GM19099 (cell line): ENCODE results near the gene MEF2B.
A peak's percentile ranks its signal among the peaks of the same experiment; 100 is the strongest.

ENCODE experiments used
- POLR2A ChIP-seq: IDR thresholded peaks from 3 replicates; pipeline ENCODE4 v1.6.1; 2011; ENCODE audit warnings: low read depth; ENCODE audit not compliant: insufficient read length; ENCODE audit errors: extremely low read depth

MEF2B gene

DNA sequence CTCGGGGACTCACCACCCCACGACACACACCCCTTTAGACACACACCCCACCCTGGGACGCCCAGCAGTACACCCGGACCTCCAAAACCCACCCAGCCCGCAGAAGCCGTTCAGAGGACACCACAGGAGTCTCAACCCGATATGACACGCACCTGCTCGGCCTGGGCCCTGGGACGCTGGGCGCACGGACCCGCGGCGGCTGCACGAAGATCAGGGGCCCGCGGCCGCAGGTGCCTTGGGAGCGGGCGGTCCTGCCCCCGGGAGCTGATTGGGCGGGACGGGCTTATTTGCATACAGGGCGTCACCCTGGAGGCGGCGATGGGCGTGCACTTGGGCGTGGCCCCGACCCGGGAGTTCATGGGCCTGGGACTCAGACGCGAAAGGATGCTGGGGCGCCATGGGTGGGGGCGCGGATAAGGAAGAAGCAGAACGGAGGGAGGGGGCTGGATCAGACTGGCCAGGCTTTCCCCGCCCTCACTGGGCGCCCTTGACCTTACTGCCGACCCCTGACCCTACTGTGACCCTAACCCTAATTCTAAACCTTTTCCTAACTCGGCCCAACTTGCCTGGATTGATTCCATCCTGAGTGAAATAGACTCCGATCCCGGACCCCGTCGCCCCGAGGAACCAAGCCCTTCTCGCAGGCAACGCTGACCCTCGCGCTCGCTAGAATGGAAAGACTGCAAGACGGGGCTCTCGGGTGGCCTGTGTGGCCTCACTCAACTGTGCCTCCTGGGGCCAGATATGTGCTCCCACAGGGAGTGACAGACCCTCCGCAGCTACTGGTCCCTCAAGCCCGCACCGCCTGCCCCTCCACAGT, at the start of gene MEF2B:
MEF2B (minus strand) TSS at position 211 of the 820 bp plus-strand sequence. CDS start 19,528 bp downstream, outside the sequence.
- TF ChIP-seq POLR2A = peak; percentile 95

DNA sequence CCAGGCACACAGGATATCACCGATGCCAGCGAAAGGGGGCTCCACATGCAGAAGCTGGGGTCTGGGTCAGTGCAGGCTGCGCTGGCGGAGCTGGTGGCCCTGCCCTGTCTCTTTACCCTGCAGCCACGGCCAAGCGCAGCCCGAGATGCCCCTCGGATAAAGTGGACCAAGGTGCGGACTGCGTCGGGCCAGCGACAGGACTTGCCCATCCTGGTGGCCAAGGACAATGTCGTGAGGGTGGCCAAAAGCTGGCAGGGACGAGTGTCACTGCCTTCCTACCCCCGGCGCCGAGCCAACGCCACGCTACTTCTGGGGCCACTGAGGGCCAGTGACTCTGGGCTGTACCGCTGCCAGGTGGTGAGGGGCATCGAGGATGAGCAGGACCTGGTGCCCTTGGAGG, 48.8 kb upstream of the MEF2B start:
- no peak for TF ChIP-seq POLR2A

DNA sequence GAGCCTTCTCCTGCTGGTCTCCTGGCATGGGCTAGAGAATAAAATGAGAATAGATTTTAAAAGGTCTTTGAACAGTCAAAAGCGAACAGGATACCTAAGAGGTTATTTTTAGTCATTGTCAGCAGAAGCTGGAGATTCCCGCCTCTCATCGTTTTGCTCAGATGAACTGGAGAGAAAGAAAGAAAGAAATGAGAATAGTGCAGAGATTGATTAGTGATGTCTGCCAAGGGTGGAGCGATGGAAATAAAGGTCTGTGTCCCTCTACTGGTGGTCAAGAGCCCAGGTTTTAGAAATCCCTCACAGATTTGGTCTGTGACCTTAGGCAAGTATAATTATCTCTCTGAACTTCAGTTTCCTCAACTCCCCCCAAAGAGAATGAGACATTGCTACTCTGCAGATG, 47.0 kb upstream of the MEF2B start:
- TF ChIP-seq POLR2A = no peak

DNA sequence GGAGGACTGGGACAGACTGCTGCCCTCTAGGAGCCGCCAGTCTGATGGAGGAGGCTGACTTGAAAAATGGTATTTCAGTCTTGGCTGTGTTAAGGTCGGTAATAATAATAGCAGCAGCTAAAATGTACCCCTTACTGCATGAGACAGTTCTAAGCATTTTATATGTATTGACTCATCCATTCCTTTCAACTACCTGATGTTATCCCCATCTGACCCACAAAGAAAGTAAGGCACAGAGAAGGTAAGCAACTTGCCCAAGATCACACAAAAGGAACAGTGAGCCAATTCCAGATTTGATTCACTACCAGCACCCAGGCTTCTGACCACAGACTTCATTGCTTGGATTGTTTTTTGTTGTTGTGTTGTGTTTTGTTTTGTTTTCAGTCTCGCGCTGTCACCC, 45.7 kb upstream of the MEF2B start:
- TF ChIP-seq POLR2A = no peak

DNA sequence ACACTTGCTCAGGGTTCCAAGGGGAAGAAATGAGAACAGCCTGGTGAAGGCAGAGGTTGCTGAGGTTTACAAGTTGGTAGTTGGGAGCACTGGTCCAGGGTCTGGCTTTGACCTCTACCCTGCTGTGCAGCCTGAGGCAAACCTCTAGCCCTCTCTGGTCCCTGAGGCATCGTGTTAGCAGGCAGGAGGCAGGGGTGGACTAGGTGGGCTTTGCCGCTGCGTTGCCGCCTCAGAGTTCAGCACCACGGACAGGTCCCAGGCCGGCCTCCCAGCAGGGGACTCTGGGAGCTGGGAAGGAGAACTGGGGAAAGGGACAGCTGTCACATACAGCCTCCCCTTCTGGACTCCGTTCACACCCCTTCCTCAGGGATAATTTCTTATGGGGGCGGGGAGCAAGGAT, 44.8 kb upstream of the MEF2B start:
- TF ChIP-seq POLR2A = no peak

DNA sequence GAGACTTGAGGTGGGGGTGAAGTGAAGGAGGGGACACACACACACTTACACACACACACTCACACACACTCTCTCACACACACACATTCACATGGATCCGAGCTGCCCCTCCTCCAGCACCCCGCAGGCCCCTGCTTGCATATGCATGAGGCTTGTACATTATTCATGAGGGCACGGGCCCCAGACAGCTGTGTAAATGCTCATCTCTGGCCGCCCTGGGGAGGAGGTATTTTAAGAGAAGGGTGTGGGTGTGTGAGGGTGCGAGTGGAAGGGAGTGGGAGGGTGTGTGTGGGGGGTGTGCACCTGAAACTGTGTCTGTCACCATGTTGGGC, 44.1 kb upstream of the MEF2B start:
- TF ChIP-seq POLR2A = no peak

DNA sequence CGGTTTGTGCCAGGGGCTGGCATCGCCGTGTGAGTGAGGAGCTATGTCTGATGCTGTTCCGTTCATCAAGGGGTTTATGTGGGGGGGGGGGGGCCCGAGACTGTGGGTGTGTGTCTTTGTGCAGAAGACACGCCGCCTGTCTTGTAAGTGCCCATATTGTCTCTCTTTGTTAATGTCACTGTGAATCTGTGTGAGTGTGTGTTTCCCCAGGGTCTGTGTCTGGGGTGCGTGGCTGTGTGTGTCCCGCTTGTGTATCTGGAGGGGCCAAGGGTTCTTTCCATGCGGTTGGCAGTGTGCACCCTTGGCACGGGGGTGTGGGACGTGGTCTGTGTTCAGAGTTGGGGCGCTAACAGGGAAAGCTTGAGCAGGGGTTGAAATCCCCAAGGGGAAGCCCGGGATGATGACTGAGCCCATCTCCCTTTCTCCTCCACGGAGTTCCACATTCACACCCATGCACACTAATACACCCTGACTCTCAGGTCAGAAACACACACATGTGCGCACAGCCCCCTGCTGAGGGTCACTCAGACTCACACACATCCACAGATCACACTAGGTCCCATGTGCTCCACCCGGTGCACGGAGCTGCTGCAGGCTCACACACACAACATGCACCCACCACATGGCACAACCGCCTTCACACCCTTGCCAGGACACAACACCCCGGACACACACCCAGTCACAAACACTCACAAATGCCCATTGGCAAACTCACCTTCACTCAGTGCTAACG, 43.5 kb upstream of the MEF2B start:
- no peak for TF ChIP-seq POLR2A

DNA sequence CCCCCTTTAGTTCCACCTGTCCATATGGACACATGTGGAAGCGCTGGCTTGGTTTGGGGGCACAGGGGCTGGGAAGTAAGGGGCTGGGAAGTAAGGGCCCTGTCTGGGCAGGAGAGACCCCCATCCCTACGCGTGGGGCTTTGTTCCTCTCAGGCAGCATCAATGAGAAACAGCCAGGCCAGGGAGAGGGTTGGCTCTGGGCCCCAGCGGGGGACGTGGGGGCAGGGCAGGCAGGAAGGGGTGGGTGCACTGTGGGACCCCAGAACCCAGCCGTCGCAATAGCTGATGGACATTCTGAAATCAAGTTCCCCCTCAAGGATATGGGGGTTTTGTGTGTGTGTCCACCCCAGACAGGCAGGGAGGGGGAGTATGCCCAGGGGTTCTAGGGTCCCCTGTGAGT, 42.9 kb upstream of the MEF2B start:
- no peak for TF ChIP-seq POLR2A

DNA sequence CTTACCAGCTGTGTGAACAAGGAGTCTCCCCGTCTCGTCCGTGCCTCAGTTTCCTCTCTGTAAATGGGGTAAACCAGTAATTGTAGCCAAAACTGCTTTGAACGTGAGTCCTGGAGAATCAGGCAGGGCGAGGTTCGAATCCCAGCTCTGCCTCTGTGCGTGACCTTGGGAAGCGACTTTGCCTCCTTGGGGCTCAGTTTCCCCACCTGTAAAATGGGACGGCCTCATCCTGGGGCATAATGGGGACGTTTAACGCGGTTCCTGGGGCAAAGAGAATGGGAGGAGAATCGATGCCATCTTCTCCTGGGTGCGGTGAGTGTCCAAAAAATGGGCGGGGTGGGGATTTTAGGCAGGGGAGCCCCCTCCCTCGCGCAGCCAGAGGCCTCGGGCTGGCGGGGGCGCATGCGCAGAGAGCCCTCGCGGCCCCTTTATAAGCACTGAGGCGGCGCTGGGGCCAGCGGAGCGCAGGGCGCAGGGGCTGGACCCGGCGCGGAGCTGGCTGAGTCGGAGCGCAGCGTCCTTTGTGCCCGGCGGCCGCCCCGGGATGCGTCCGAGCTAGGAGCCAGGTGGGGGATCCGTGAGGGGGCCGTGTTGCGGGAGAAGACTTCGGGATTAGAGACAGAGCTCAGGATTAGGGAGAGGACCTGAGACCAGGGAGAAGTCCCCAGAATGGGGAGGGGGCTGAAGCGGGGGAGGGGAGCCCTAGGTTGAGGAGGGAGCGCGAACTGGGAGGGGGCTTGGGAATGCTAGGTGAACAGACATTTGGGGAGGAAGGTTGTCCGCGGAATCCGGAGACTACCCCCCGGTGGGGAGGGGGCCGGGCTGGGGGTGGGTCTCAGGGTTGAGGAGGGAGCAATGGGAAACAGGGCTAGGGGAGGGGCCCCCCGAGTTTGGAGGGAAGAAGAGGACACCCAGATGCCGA, 41.7 kb upstream of the MEF2B start, which contains the start of gene NCAN:
NCAN (plus strand) TSS at position 460 of the 922 bp plus-strand sequence. CDS start 4,996 bp downstream, outside the sequence.
- TF ChIP-seq POLR2A = no peak

DNA sequence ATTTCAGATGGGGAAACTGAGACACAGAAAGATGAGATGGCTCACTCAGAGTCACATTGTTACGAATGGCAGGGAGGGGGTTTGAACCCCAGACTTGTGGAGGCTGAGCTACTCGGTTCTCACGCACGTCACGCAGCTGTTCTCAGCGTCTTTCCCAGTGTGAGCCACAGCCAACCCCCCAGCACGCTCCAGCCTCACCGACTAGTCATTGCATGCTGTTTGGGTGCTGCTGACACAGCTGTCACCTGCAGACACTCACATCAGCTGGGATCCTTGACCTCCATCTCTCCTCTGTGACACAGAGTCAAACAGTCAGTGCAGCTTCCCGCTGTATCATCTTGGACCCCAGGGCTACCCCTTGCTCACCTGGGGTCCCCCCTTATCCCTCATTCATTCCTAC, 39.3 kb upstream of the MEF2B start:
- TF ChIP-seq POLR2A = no peak

DNA sequence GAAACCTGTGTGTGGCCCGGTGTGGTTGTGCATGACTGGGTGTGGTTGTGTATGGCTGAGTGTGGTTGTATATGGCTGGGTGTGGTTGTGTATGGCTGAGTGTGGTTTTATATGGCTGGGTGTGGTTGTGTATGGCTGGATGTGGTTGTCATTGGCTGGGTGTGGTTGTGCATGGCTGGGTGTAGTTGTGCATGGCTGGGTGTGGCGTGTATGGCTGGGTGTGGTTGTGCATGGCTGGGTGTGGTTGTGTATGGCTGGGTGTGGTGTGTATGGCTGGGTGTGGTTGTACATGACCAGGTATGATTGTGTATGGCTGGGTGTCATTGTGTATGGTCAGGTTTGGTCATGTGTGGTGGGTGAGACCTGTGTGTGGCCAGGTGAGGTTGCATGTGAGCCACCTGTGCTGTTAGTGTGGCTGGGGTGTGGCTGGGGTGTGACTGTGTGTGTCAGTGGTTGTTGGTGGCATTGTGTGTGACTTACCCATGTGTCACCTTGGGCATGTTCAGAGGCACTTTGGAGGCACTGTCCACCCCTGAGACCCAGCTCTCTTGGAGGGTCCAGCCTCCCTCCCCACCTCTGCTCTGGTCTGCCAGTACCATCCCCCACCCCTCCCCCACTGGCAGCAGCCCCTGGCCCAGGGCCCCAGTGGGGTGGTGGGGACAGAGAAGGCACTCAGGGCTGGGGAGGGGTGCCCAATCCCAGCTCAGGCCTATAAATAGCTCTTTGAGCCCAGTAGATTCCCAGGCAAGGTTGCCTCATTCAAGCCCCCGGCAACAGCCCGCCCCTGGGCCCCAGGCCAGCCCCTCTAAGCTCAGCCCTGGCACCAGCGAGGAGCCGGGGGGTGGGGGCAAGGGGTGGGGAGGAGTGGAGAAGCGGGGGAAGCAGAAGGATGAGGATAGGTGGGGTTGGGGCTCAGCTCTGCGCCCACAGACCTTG, 37.8 kb upstream of the MEF2B start:
- TF ChIP-seq POLR2A = no peak

DNA sequence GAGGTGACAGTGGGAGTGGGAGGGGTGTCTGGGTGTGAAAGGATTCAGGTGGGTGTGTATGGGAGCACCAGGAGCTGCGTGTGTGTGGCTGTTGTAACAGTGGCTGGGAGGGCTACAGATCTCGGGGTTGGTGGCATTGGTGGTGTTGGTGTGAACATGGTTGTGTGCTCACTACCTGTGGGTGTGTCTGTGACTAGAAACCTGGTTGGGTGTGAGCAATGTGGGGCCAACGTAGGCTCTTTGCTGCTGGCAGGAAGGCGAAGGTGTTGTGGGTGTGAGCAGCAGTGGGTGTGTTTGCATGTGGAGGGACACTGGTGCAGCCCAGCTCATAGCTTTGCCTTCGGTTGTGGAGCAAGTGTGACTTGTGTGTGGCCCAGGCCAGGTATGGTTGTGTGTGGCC, 36.9 kb upstream of the MEF2B start:
- TF ChIP-seq POLR2A = no peak

DNA sequence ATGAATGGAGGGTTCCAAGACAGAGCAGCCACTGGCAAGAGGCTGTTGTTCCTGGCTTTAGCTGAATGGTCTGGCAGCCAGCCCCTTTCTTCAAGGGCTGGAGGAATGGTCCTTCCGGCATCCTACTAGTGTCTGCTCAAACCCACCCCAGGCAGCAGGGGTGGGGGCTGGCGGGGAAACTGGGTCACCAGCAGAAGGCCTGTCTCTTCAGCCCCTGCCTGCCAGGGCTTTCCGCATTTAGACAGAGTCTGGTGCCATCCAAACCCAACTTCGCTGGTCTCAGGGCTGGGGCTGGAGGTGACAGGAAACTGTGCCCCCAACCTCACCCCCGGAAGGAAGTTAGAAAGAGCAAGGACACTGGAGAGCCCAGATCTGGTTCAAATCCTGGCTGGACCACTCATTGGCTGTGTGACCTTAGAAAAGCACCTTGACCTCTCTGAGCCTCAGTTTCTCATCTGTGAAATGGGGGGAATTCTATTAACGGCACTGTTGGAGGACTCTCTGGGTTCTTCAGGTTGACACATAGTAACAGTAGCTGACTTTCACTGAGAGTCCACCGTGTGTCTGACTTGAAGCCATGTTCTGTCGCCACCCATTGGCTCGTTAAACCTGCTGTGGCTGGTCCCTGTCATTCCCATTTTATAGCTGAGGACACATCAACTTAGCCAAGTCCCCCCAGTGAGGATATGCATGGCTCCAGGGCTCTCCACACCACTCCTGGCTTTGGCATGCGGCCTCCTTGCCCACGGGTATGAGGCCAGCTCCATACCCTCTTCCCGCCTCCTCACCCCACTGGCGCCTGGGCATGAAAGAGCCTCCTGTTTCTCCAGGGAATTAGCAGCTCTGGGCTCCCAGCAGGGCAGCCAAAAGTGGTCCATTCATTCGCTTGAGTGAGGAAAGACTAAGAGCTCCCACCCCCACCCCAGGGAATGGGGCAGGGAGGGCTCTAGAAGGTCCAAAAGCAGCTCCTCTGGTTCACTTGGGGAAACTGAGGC, 35.6 kb upstream of the MEF2B start:
- TF ChIP-seq POLR2A = no peak
